Measurements from ENCODE around the gene POPDC2. TPM values are rescaled to one million over a fixed set of nuclear protein-coding genes. Genes with fewer than 3 reads are reported as not detected.

Gene POPDC2
- total RNA-seq, 1 donor from 2014 or later, result 605 TPM

DNA sequence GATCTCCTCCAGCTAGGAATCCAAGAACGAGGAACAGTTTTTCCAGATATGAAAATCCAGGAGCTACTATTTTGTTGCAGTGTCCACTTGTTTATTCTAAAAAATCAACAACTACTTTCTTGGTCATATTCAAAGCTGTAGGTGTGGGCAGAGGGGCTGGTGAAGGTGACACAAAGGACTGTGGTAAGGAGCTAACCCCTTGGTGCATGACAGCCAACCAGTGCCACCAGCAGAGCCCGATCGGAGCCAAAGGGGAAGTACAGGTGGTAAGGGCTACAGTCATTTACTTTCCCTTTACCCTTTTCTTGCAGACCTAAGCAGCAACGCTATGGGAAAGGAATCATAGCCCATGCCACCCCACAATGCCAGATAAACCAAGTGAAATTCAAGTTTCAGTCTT lies 32.0 kb downstream of the POPDC2 start:
- no peak for DNase-seq (ENCODE audit: missing footprints)
- no peak for ATAC-seq
- intact Hi-C loops (cut with DNase I), result no loop called here

DNA sequence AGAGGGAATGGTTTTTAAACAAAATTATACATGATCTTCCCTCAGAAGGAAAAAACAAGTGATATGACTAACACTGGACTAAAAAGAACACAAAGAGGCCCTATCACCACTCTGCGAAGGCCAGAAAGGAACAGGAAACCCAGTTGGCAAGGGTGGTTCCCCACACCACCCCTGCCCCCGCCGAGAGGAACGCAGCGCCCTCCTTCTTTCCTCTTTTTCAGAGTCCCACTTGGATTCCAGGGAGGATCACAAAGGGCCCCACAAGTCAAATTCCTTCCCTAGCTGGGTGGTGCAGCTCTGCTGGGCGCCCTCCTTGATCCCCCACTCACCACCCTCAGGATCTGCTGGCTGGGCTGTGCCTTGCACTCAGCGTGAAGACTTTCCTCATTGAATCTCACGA lies 32.9 kb downstream of the POPDC2 start:
- no peak for DNase-seq (ENCODE audit: missing footprints)

DNA sequence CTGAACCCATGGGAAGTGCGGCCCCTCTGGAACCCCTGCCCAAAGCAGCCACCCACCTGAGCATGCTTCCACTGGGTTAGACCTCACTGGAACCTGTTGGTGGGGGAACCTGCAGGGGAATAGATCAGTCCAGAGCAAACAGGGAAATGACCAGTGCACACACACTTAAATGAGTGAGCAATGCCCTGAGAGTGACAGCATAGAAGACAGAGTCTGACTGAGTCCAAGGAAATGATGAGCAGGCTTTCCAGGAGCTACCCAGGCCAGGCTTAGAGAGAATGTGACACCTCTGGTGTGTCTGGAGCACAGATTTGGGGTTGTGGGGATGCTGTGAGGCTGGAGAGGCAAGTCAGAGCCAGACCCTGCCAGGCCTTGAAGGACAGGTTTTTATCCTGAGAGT lies 34.2 kb downstream of the POPDC2 start:
- no peak for ATAC-seq
- no peak for DNase-seq (ENCODE audit: missing footprints)
- intact Hi-C loops (cut with DNase I), result no loop called here

More for the DNA sequence above, 32.9 kb downstream of the POPDC2 start:
- intact Hi-C loops (cut with DNase I), result no loop called here
- ATAC-seq, result no peak

DNA sequence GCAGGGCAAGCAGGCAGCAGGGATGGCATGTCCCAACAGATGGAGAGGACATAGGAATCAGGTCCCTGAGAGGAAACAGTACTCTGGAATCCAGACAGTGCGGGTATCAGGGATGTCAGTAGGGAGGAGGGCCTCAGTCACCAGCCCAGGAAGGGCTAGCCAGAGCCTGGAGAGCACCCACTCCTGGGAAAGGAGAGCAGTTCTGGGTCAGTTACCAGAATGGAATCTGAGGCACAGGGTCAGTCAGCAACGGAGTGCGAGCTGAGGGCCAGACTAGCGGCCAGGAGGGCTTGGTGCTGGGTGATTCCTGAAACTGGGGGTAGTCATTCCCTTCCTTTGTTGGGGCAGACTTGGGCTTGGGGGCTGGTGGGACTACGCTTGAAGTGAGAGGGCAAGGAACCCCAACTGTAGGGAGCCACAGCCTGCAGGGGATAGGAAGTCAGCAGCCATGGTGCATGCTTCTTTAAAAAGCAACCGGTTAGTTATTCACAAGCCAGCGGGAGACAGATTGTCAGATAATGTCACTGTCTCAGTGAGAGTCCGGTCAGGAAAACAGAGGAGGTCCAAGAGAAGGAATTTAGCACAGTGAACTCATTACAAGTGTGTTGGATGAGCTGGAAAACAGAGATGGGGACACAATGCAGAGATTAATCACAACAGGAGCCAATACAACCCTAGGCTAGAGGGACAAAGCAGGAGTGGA lies 34.8 kb downstream of the POPDC2 start:
- no peak for ATAC-seq
- intact Hi-C loops (cut with DNase I), result no loop called here
- DNase-seq (ENCODE audit: missing footprints), result no peak

GRCh38 chr3:119624002-119624720 lies 36.2 kb downstream of the POPDC2 start:
- ATAC-seq (no peak), DNase-seq (ENCODE audit: missing footprints) (no peak)
- intact Hi-C loops (cut with DNase I), result no loop called here

DNA sequence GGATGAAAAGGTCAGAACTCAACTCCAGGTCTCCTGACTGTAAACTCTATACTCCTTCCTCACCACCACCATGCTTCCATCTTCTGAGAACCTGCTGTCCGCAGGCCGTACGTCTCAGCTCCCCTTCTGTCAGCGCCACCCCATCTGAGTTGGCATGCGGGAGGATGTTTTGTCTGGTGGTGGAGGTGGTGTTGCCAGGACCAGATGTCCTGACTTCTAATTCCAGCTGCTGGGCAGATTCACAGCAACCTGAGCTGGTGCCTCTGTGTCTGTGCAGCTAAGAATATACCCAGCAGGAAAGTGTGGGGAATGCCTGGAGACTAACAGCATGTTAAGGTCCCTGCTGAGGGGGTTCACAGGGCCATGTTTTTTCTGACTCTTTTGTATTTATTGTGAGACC lies 39.5 kb downstream of the POPDC2 start:
- intact Hi-C loops (cut with DNase I), result no loop called here
- DNase-seq (ENCODE audit: missing footprints), result no peak
- no peak for ATAC-seq

DNA sequence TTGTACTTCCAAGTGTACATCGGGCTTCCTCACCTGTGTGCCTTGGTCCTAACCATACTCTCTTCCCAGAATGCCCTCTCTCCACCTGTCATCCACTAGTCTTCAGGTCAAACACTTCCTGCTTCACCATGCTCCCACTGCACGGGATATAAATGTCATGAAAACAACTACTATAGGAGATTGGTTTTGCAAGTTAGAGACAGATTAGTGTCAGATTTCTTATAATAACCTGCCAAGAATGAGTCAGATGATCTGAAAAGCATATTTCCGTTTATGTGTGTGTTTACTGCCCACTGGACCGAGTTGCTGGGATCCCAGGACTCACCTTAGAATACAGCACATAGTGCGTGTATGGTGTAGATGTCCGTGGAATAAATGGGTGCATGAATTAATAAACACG lies 41.3 kb downstream of the POPDC2 start:
- no peak for ATAC-seq
- DNase-seq (ENCODE audit: missing footprints), result no peak
- intact Hi-C loops (cut with DNase I), result no loop called here

DNA sequence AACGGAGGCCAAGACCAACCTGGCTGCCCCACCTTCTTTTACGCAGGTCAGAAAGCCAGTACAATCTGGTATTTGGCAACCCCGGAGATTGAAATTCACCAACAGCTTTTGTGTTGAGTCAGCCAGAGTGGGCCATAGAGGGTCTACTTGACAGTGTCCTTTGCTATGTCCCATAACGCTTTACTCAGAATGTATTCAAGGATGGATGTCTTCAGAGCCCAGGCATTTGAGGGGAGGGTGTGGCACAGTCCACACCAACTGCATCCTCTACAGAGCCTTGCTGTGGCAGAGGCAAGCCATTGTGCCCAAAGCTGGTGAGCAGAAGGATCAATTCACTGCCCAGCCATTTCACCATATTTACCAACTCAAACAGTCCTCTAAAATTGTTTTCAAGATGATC lies 44.3 kb downstream of the POPDC2 start:
- ATAC-seq (no peak), DNase-seq (ENCODE audit: missing footprints) (no peak)
- intact Hi-C loops (cut with DNase I), result no loop called here

- no peak for ATAC-seq
- no peak for DNase-seq (ENCODE audit: missing footprints)
- intact Hi-C loops (cut with DNase I), result no loop called here
These were observed 46.5 kb downstream of the POPDC2 start for GRCh38 chr3:119613872-119614271.

- intact Hi-C loops (cut with DNase I), result no loop called here
- no peak for ATAC-seq
- DNase-seq (ENCODE audit: missing footprints), result no peak
These were observed 47.2 kb downstream of the POPDC2 start for GRCh38 chr3:119613201-119613600.

GRCh38 chr3:119611664-119612063 lies 48.7 kb downstream of the POPDC2 start:
- ATAC-seq (no peak), DNase-seq (ENCODE audit: missing footprints) (no peak)
- intact Hi-C loops (cut with DNase I), result no loop called here

- intact Hi-C loops (cut with DNase I), result no loop called here
- ATAC-seq (peak; percentile 13), DNase-seq (ENCODE audit: missing footprints) (no peak)
These were observed 51.1 kb downstream of the POPDC2 start for GRCh38 chr3:119609301-119609700.

DNA sequence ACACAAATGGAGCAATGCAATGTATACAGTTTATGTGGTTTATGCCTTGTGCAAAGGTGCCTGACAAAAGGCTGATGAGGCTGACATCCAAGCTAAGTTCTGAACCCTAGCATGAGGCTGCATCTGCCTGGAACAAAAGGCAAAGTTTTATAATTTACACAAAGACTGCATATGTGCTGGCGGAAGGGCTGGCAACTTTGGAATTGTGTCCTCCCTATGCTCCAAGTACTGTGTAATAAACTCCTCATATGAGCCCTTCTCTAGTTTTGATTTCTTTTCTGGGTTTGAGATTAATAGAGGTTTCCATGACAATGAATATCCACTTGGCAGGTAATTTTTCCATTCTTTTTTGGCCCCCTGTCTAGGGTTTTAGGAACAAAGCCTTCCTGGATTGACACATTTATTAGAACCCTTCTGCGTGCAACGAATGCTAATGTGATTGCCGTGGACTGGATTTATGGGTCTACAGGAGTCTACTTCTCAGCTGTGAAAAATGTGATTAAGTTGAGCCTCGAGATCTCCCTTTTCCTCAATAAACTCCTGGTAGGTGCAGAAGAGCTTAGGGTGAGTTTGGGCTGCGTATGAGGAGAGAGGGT lies 51.9 kb downstream of the POPDC2 start:
- DNase-seq (ENCODE audit: missing footprints) (no peak), ATAC-seq (no peak)
- intact Hi-C loops (cut with DNase I), result no loop called here

DNA sequence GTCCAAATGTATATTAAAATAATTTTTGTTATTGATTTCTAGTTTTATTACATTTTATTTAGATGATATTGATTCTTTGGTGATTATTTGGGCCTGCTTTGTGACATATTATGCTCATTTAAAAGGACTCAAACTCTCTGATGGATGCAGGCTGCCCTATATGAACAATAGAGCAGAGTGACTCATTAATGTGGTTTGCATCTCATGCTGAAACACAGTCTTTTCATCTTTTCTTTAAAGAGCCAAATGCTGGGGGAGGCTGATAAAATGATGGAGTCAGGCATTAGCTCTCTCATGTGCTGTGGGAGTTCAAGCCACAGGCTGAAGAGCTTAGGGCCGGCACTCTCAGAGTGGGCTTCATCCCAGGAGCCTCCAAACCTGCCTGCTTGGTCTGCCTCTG lies 55.5 kb downstream of the POPDC2 start:
- ATAC-seq (no peak), DNase-seq (ENCODE audit: missing footprints) (no peak)
- intact Hi-C loops (cut with DNase I), result no loop called here

GRCh38 chr3:119602676-119603075 lies 57.7 kb downstream of the POPDC2 start:
- DNase-seq (ENCODE audit: missing footprints), result no peak
- intact Hi-C loops (cut with DNase I), result no loop called here
- no peak for ATAC-seq

DNA sequence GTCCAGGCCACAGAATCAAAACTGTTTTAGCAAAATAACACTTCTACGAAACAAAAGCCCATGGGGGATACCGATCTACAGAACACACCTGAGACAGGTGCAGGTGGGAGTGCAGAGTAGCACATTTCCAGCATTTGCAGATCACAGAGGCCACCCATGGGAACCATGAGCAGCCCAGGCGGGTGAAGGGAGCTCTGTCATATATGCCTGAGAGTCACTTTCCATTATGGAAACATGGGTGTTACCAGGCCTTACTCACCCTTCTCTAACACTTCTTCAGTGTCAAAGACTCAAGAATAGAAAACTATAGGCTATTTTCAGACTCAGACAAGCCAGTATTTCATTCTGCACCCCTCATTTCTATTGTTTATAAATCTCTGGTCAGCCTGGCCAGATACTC lies 59.2 kb downstream of the POPDC2 start:
- intact Hi-C loops (cut with DNase I), result loop anchor here (2.0 kb wide), 1 partner anchor 34 kb away; no protein-coding TSS in a partner anchor
- DNase-seq (ENCODE audit: missing footprints) (no peak), ATAC-seq (peak; percentile 29)

- ATAC-seq, result peak; percentile 62
- no peak for DNase-seq (ENCODE audit: missing footprints)
- intact Hi-C loops (cut with DNase I), result loop anchor here (2.0 kb wide), 1 partner anchor 34 kb away; no protein-coding TSS in a partner anchor
These were observed 59.7 kb downstream of the POPDC2 start for GRCh38 chr3:119600732-119601131.

- ATAC-seq (no peak), DNase-seq (ENCODE audit: missing footprints) (no peak)
- intact Hi-C loops (cut with DNase I), result loop anchor here (2.0 to 5.0 kb wide), 2 partner anchors 35 to 78 kb away; partner anchors contain the start of gene COX17
These were observed 60.7 kb downstream of the POPDC2 start for GRCh38 chr3:119599558-119600174.

DNA sequence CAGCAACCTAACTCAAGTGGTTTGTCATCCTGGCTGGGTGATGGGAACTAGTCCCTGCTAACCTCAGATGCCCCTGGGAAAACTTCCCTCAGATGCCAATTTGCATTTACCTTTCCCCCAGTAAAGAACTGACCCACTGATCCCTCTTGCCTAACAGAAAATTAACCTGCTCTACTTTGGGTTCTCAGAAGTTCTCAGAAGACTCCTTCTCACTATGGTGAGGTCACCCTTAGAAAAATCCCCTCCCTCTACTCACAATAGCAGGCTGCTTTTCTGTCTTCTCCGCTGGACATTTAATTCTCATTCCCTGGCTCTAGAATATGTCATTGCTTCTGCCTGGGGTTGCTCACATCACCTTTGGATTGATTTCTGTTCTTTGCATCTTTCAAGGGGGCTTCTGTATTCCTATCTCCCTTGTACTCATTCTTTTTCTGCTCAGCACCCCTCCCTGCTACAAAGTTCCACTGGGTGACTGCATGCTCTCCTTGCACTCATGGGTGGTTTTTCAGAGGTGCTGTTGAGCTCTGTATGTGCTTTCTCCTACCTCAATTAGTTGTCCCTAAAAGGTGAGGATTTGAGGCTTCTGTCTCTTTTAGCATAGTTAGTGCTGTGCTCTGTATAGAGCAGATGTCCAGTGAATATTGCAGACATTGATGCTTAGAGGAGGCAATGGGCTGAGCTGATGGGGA lies 61.8 kb downstream of the POPDC2 start:
- no peak for DNase-seq (ENCODE audit: missing footprints)
- ATAC-seq, result no peak
- intact Hi-C loops (cut with DNase I), result loop anchor here (5.0 kb wide), 1 partner anchor 79 kb away; the partner anchor contains the start of gene COX17

Data from Right ventricle myocardium inferior (tissue), 1 donor.